NCI-H524 treated with DMSO at 0.1 percent for 48 hours (cell line): Measurements from ENCODE around the gene IDUA.

Source experiments
- DNase-seq: peaks from one replicate; lab custom pipeline; 2025; lab: John Stamatoyannopoulos, UW

IDUA gene

GRCh38 chr4:987624-988513 lies 1.0 kb downstream of the IDUA start:
- DNase-seq = no peak

GRCh38 chr4:988726-989721 lies 2.2 kb downstream of the IDUA start:
- no peak for DNase-seq

GRCh38 chr4:989722-990471 lies 3.1 kb downstream of the IDUA start:
- DNase-seq = no peak

GRCh38 chr4:990746-991367 lies 4.0 kb downstream of the IDUA start:
- DNase-seq = no peak

- DNase-seq = no peak
These were observed 4.8 kb downstream of the IDUA start for GRCh38 chr4:991451-992296.

- DNase-seq = no peak
These were observed 5.7 kb downstream of the IDUA start for GRCh38 chr4:992297-993110.

- DNase-seq = no peak
These were observed 6.5 kb downstream of the IDUA start, which contains the start of gene SLC26A1 for GRCh38 chr4:993111-994029. SLC26A1 (minus strand) TSS chr4:993404; CDS start chr4:991703, 1,701 bp downstream.

GRCh38 chr4:995311-996026 lies 8.6 kb downstream of the IDUA start:
- DNase-seq = no peak

- DNase-seq = no peak
These were observed 9.5 kb downstream of the IDUA start for GRCh38 chr4:996030-996996.

GRCh38 chr4:996997-997374 lies 10.1 kb downstream of the IDUA start:
- no peak for DNase-seq

- no peak for DNase-seq
These were observed 10.7 kb downstream of the IDUA start for GRCh38 chr4:997375-998071.

- no peak for DNase-seq
These were observed 11.3 kb downstream of the IDUA start for GRCh38 chr4:998096-998691.

GRCh38 chr4:999240-999863 lies 12.5 kb downstream of the IDUA start:
- peak; percentile 51 for DNase-seq

GRCh38 chr4:999882-1000425 lies 13.1 kb downstream of the IDUA start:
- no peak for DNase-seq
